Mesothelial cell of epicardium (in vitro differentiated cells): ENCODE results near the gene ANKFN1. TPM values are rescaled to one million over a fixed set of nuclear protein-coding genes. Genes with fewer than 3 reads are reported as not detected.

Experiments
- DNase-seq, 2 experiments: peaks; one replicate each; pipeline ENCODE4 v3.0.0; 2021; ENCODE audit warnings: low spot score in 2 of 2; ENCODE audit not compliant: unreplicated experiment in 2 of 2
- H3K27ac Mint-ChIP-seq: 2 replicates; pipeline ENCODE4 v1.8.0; 2021; ENCODE audit warnings: mixed read lengths
- H3K27me3 Mint-ChIP-seq: 2 replicates; pipeline ENCODE4 v1.8.0; 2021; ENCODE audit warnings: low read depth, mixed read lengths
- H3K36me3 Mint-ChIP-seq: 2 replicates; pipeline ENCODE4 v1.8.0; 2021; ENCODE audit warnings: mixed read lengths
- H3K4me1 Mint-ChIP-seq: 2 replicates; pipeline ENCODE4 v1.8.0; 2021; ENCODE audit warnings: mixed read lengths
- H3K4me3 Mint-ChIP-seq: 2 replicates; pipeline ENCODE4 v1.8.0; 2021; ENCODE audit warnings: mild to moderate bottlenecking, moderate library complexity, mixed read lengths
- H3K9me3 Mint-ChIP-seq: 2 replicates; pipeline ENCODE4 v1.8.0; 2021; ENCODE audit warnings: mixed read lengths
- total RNA-seq: library from RNA; stranded (reverse); gene quantifications from 3 replicates; pipeline ENCODE4 v1.2.1, GENCODE V29; 2021
- TF ChIP-seq, protein P1 (sequence below): fragments of 200-600 bp; sonication (generic); IDR thresholded peaks from one replicate; pipeline ENCODE4 v1.5.0; 2021; ENCODE audit warnings: antibody characterized with exemption; ENCODE audit not compliant: unreplicated experiment

Gene ANKFN1
- total RNA-seq, 1 donor from 2014 or later, result 0.34 TPM

- no peak overlapping the region for H3K4me3 Mint-ChIP-seq
- H3K27ac Mint-ChIP-seq, result no peak overlapping the region
- no peaks in the 10 kb centered on the region for H3K36me3 Mint-ChIP-seq
- peaks cover 12% of the 10 kb centered on the region for H3K27me3 Mint-ChIP-seq
- H3K4me1 Mint-ChIP-seq, result no peaks in the 10 kb centered on the region
- TF ChIP-seq, protein P1, sequence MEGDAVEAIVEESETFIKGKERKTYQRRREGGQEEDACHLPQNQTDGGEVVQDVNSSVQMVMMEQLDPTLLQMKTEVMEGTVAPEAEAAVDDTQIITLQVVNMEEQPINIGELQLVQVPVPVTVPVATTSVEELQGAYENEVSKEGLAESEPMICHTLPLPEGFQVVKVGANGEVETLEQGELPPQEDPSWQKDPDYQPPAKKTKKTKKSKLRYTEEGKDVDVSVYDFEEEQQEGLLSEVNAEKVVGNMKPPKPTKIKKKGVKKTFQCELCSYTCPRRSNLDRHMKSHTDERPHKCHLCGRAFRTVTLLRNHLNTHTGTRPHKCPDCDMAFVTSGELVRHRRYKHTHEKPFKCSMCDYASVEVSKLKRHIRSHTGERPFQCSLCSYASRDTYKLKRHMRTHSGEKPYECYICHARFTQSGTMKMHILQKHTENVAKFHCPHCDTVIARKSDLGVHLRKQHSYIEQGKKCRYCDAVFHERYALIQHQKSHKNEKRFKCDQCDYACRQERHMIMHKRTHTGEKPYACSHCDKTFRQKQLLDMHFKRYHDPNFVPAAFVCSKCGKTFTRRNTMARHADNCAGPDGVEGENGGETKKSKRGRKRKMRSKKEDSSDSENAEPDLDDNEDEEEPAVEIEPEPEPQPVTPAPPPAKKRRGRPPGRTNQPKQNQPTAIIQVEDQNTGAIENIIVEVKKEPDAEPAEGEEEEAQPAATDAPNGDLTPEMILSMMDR, result no peak
- DNase-seq, result no peak
- H3K9me3 Mint-ChIP-seq, result no peaks in the 10 kb centered on the region
Measured at GRCh38 chr17:56314984-56315602, 161.8 kb downstream of the ANKFN1 start.

DNA sequence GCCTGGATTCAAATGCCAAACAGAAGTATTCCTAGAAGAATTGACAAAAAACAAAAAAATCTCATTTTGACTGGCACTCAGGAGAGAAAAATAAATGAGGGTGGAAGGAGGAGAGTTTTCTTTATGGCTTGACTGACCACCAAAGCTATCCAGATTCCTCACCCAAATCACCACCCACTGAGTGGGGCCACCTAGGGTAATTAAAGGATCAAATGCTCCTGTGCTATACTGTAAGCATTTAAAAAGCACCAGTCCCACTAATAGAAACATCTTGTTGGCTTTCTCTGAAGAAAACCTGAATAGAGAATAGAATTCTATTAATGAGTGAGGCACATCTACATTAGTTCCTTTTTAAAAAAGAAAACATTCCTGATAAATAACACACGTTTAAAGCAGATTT is 163.3 kb downstream of the ANKFN1 start:
- H3K4me1 Mint-ChIP-seq, result peaks cover 2% of the 10 kb centered on the region
- TF ChIP-seq, protein P1, result no peak
- no peak overlapping the region for H3K27ac Mint-ChIP-seq

GRCh38 chr17:56317351-56318208 is 164.3 kb downstream of the ANKFN1 start:
- Mint-ChIP-seq H3K36me3 (no peaks in the 10 kb centered on the region), H3K4me1 (peaks cover 2% of the 10 kb centered on the region), H3K9me3 (no peaks in the 10 kb centered on the region)

More for the DNA sequence above, 163.3 kb downstream of the ANKFN1 start:
- Mint-ChIP-seq H3K9me3 (no peaks in the 10 kb centered on the region), H3K27me3 (peaks cover 25% of the 10 kb centered on the region), H3K36me3 (no peaks in the 10 kb centered on the region), H3K4me3 (no peak overlapping the region)
- DNase-seq, result no peak

DNA sequence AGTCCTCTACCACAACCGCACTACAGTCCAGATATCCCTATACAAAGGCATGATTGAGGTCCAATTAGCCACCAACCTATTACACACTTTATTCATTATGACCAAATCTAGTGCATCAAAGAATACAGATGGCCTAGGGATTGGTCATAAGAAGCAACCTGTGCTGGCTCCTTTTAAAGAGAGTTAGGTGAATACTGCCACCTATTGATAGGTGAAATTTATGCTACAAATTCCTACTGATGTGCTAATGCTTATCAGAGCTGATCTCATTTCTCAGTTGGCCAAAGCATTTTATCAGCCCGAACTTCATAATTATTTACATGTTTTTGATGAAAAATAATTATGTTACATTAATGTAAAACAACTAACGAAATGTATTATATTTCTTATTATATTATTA is 166.3 kb downstream of the ANKFN1 start:
- Mint-ChIP-seq H3K4me1 (peaks cover 2% of the 10 kb centered on the region), H3K27ac (no peak overlapping the region), H3K36me3 (no peaks in the 10 kb centered on the region), H3K27me3 (peaks cover 38% of the 10 kb centered on the region), H3K9me3 (no peaks in the 10 kb centered on the region), H3K4me3 (no peak overlapping the region)
- no peak for DNase-seq
- TF ChIP-seq, protein P1, result peak; percentile 51

More at GRCh38 chr17:56317351-56318208, 164.3 kb downstream of the ANKFN1 start:
- Mint-ChIP-seq H3K27me3 (peaks cover 30% of the 10 kb centered on the region), H3K4me3 (no peak overlapping the region), H3K27ac (no peak overlapping the region)
- TF ChIP-seq, protein P1, result no peak
- no peak for DNase-seq

DNA sequence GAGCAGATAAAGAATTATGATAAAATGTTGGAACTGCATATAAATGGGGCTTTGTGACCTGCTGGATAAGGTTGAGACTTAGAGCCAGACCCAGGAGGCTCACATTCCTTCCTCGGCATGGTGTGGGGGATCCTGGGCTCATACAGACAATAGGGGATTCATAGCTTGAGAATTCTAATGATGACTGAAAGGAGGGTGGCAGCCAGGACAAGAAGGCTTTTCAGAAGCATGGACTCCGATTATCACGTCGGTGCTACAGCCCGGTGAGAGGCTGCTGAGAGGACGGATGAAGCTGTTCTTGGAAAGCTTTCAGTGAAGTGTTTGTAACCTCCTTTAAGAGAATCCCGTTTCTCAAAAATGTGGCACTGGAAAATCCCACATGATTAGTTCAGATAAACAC is 167.2 kb downstream of the ANKFN1 start:
- Mint-ChIP-seq H3K4me3 (no peak overlapping the region), H3K27ac (no peak overlapping the region)
- DNase-seq, result no peak

More for the DNA sequence above, 167.2 kb downstream of the ANKFN1 start:
- H3K36me3 Mint-ChIP-seq, result no peaks in the 10 kb centered on the region
- H3K4me1 Mint-ChIP-seq, result peaks cover 2% of the 10 kb centered on the region
- H3K9me3 Mint-ChIP-seq, result no peaks in the 10 kb centered on the region
- H3K27me3 Mint-ChIP-seq, result peaks cover 39% of the 10 kb centered on the region
- TF ChIP-seq, protein P1, result no peak
